Heart right ventricle (tissue), 16 donors: Measurements from ENCODE around the gene CELA2A. TPM values are rescaled to one million over a fixed set of nuclear protein-coding genes. Genes with fewer than 3 reads are reported as not detected.
"Not testable (repeated sequence)": the region's sequence is repeated elsewhere in the genome, so short reads cannot be mapped to it uniquely, and the experiment has no call there.

ENCODE experiments used
- ATAC-seq, 8 donors: fragments of 200-7000 bp; cut with Tn5 transposase; one replicate each; pipeline ENCODE4 v1.9.1; 2020; ENCODE audit warnings: mild to moderate bottlenecking in 8 of 8, moderate library complexity in 8 of 8, moderate number of reproducible peaks in 1 of 8
- DNase-seq, 2 donors: peaks; one replicate each; pipeline ENCODE4 v3.0.0-alpha.2; 2020
- H3K27ac ChIP-seq, 10 donors: fragments of 200-600 bp; sonication (generic) in 2 of 10; one replicate each; pipeline versions ENCODE4 v1.5.0 to v1.8.0; 2020 to 2022; ENCODE audit warnings: mild to moderate bottlenecking in 3 of 10
- H3K27me3 ChIP-seq, 7 donors: fragments of 200-600 bp; one replicate each; pipeline ENCODE4 v1.8.0; 2021 to 2022; ENCODE audit warnings: mild to moderate bottlenecking in 2 of 7
- H3K36me3 ChIP-seq, 9 donors: fragments of 200-600 bp; sonication (generic) in 1 of 9; one replicate each; pipeline versions ENCODE4 v1.5.0 to v1.8.0; 2020 to 2022; ENCODE audit warnings: mild to moderate bottlenecking in 2 of 9
- H3K4me1 ChIP-seq, 9 donors: fragments of 200-600 bp; sonication (generic) in 1 of 9; one replicate each; pipeline versions ENCODE4 v1.5.0 to v1.8.0; 2020 to 2022; ENCODE audit warnings: mild to moderate bottlenecking in 4 of 9
- H3K4me3 ChIP-seq, 10 donors: fragments of 200-600 bp; sonication (generic) in 2 of 10; one replicate each; pipeline versions ENCODE4 v1.5.0 to v1.8.0; 2020 to 2022; ENCODE audit warnings: mild to moderate bottlenecking in 7 of 10, moderate library complexity in 2 of 10
- H3K9me3 ChIP-seq, 11 donors: fragments of 200-600 bp in 10 of 11; sonication (generic) in 2 of 11; one replicate each; pipeline versions ENCODE4 v1.5.0 to v1.8.0; 2013 to 2022; ENCODE audit warnings: mild to moderate bottlenecking in 2 of 11, control low read depth in 1 of 11, moderate library complexity in 1 of 11
- WGBS, 2 donors: extraction: QIAGEN DNeasy Blood & Tissue Kit; methylation state at CpG; one replicate each; pipeline ENCODE4 v1.1.7; 2013; ENCODE audit warnings: inconsistent platforms in 1 of 2; 5-methylcytosine and 5-hydroxymethylcytosine counted together
- intact Hi-C, 10 donors: fragments of 100-400 bp; cut with DNase I; formaldehyde crosslinking; loops; one replicate each; pipeline versions ENCODE4 v1.11.1 to v1.14.2; 2022
- polyA plus RNA-seq, 2 donors: library from polyadenylated mRNA; stranded (reverse); fragments of 200-250 nt; gene quantifications; one replicate each; pipeline ENCODE4 v1.2.3, GENCODE V29; 2013
- total RNA-seq, 10 donors: library from RNA; stranded (reverse); fragmentation: NEBNext Ultra II Directional in 3 of 10; extraction: Animal tissue kit (Norgen Biotek cat#: 25700) in 3 of 10; gene quantifications; one replicate each; pipeline versions ENCODE4 v1.2.1 to v1.2.4, GENCODE V29; 2021 to 2023
- TF ChIP-seq, protein P1 (sequence below), 9 donors: fragments of 200-600 bp; sonication (generic) in 2 of 9; IDR thresholded peaks; one replicate each; pipeline versions ENCODE4 v1.5.0 to v1.8.0; 2021 to 2022; ENCODE audit warnings: antibody characterized with exemption in 9 of 9, mild to moderate bottlenecking in 5 of 9, moderate library complexity in 1 of 9
- donor health status: Arrhythmogenic right ventricular cardiomyopathy.
- donor health status: ischemic (EF 13 %, LVEDD 7.1; RV severe dilation, severe dysfunction).
- donor health status: healthy with polysubstance abuse.
- donor health status: DM: no; HTN: yes; CAD: no.
- donor health status: DM: no; HTN: no; CAD: no.
- donor health status: ischemic (EF 25% LVEDD 6.9; RV normal size, moderate dysfunction).
- donor health status: ischemic (EF 25% LVEDD 5.7; RV mildly dilated, moderate dysfunction).
- donor health status: healthy.
- donor health status: DM: yes; HTN: yes; CAD: no.
- donor health status: Ischemic cardiomyopathy.
- donor health status: ischemic (EF 35%, LVEDD 5.7; RV mildly dilated, moderate dysfunction).
- donor health status: nonischemic (EF 11% LVEDD 7.7; RV severe dilation, severe dysfunction).
- donor health status: DM: yes; HTN: yes; CAD: no.
- donor health status: PGD.
- donor health status: ischemic (EF 29% LVEDD 5.4; RV normal size, mild dysfunction).
- donor health status: nonischemic (EF 23%, LVEDD 6.1; RV moderate dilation, normal function).

Gene CELA2A
- total and polyA plus RNA-seq, 12 donors, result 0.09 to 1.6 (median 1.1) TPM; not detected in 4

DNA sequence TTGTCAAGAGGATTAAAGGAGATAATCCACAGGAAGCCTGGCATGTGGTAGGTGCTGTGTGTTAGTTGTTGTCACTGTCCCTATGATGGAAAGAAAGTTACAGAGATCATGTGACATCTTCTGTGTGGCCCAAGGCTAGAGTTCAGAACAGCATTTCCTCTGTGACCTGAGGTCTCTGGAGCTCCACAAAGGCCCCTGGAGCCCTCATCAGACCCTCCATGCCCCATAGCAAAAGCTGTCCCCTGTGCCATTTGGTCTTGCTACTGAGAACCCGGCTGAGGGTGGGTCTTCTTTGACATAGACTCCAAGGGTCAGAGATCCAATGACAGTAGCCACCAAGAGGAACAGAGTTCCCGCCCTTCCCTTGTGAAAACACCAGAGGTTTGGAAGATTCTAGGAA is 27.4 kb downstream of the CELA2A start:
- Histone ChIP-seq H3K4me3 (no peak overlapping the region), H3K27ac (no peak overlapping the region), H3K4me1 (peaks cover 0 to 8% (median 0%) of the 10 kb centered on the region in 9 donors), H3K36me3 (peaks cover 0 to 3% (median 0%) of the 10 kb centered on the region in 9 donors), H3K27me3 (no peaks in the 10 kb centered on the region), H3K9me3 (no peaks in the 10 kb centered on the region)
- DNase-seq (no peak), ATAC-seq (no peak)
- intact Hi-C loops, result no loop called here
- WGBS, 2 donors, result 85 to 88% methylated on average over 2 of the region's 2 CpGs
- TF ChIP-seq, protein P1, sequence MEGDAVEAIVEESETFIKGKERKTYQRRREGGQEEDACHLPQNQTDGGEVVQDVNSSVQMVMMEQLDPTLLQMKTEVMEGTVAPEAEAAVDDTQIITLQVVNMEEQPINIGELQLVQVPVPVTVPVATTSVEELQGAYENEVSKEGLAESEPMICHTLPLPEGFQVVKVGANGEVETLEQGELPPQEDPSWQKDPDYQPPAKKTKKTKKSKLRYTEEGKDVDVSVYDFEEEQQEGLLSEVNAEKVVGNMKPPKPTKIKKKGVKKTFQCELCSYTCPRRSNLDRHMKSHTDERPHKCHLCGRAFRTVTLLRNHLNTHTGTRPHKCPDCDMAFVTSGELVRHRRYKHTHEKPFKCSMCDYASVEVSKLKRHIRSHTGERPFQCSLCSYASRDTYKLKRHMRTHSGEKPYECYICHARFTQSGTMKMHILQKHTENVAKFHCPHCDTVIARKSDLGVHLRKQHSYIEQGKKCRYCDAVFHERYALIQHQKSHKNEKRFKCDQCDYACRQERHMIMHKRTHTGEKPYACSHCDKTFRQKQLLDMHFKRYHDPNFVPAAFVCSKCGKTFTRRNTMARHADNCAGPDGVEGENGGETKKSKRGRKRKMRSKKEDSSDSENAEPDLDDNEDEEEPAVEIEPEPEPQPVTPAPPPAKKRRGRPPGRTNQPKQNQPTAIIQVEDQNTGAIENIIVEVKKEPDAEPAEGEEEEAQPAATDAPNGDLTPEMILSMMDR (IDR thresholded peaks at IDR 0.05), result no peak

DNA sequence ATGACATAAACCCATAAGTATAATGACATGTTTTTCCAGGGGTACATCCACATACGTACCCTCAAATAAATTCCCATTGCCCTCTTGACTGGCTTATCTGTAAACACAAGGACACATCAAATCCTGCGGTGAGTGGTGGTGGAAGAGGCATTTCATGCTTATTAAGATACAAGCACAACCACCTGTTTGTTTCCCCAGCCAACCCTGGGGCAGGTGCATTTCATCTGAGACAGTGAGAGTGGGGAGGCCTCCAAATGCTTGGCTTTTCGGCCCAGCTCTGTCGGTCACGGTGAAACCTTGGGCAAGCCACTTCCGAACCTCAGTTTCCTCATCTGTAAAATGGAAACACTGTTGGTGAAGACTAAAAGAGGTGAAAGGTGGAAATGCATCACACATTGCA is 27.9 kb downstream of the CELA2A start:
- ATAC-seq, H3K27ac ChIP-seq, H3K4me1 ChIP-seq, H3K27me3 ChIP-seq, DNase-seq, intact Hi-C loops, H3K36me3 ChIP-seq, H3K4me3 ChIP-seq, H3K9me3 ChIP-seq: not testable (repeated sequence)
- 93 to 94% methylated on average over 6 of the region's 6 CpGs for WGBS, 2 donors

DNA sequence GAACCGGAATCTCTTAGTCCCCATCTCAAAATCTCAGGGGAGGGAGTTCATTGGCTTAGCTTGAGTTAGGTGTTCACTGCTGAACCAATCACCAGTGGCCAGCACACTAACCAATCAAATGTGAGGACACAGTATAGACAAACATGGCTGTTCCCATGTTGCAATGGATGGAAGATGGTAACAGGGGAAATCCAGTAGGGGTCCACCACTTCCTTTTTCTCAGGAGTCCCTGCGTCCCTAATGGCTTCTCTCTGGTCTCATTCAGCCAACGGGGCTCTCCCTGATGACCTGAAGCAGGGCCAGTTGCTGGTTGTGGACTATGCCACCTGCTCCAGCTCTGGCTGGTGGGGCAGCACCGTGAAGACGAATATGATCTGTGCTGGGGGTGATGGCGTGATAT is 29.1 kb downstream of the CELA2A start:
- Histone ChIP-seq H3K36me3 (peaks cover 0 to 4% (median 0%) of the 10 kb centered on the region in 9 donors), H3K4me1 (peaks cover 0 to 11% (median 0%) of the 10 kb centered on the region in 9 donors), H3K27me3 (no peaks in the 10 kb centered on the region), H3K4me3 (no peak overlapping the region), H3K27ac (no peak overlapping the region), H3K9me3 (no peaks in the 10 kb centered on the region)
- intact Hi-C loops, result no loop called here
- ATAC-seq, result no peak
- WGBS, 2 donors, result 96 to 97% methylated on average over 6 of the region's 6 CpGs
- no peak for DNase-seq
- TF ChIP-seq, protein P1 (IDR thresholded peaks at IDR 0.05), result no peak

DNA sequence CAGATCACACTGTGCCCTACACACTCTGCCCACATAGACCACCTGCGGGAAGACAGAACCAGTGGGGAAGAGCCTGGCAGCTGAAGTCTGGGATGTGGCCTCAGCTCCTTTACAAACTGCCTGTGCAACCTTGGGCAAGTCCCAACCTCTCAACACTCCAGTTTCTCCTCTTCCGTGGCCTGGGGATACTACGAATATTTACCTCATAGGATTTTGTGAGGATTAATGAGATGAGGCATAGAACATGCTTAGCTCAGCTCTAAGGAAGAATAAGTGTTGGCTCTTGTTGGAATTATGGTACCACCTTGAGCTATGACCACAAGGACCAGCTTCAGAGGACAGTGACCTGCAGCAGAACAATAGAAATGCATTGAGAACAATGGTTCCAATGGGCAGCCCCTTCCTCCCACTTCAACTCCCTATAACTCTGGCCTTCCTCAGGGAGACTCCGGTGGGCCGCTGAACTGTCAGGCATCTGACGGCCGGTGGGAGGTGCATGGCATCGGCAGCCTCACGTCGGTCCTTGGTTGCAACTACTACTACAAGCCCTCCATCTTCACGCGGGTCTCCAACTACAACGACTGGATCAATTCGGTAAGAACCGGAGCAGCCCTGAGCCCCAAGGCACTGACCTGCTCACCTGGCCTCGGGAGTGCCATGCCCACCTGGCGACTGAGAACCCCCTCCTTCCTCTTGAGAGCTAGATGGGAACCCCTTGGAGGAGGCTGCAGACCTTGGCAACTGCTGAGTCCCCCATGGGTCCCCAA is 30.5 kb downstream of the CELA2A start:
- Histone ChIP-seq H3K4me1 (peaks cover 0 to 14% (median 1%) of the 10 kb centered on the region in 9 donors), H3K36me3 (peaks cover 0 to 18% (median 0%) of the 10 kb centered on the region in 9 donors)
- H3K27me3 ChIP-seq, intact Hi-C loops, H3K27ac ChIP-seq, H3K4me3 ChIP-seq, DNase-seq, ATAC-seq, H3K9me3 ChIP-seq: not testable (repeated sequence)
- 94 to 97% methylated on average over 17 of the region's 17 CpGs for WGBS, 2 donors

DNA sequence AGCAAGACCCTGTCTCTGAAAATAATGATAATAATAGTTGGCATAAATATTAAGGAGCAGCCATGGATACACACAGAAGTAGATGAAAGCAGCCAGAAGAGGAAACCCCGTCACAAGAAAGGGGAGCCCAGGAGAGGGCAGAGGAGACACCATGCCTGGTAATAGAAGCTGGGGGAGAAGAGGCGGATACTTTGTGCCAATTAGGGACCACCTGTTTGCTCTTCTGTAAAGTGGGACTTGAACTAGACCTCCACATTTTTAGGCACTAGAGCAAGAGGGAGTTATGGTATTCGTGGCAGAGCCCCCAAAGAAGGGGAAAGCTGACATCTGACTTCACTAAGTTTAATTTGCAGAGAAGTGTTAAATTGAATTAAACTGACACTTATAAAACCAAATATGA is 31.8 kb downstream of the CELA2A start:
- Histone ChIP-seq H3K9me3 (no peaks in the 10 kb centered on the region), H3K27ac (no peak overlapping the region), H3K4me3 (no peak overlapping the region), H3K4me1 (peaks cover 0 to 27% (median 5%) of the 10 kb centered on the region in 9 donors), H3K36me3 (peaks cover 0 to 26% (median 4%) of the 10 kb centered on the region in 9 donors), H3K27me3 (no peaks in the 10 kb centered on the region)
- intact Hi-C loops, result no loop called here
- TF ChIP-seq, protein P1 (IDR thresholded peaks at IDR 0.05), result no peak
- 96 to 99% methylated on average over 3 of the region's 3 CpGs for WGBS, 2 donors
- DNase-seq (no peak), ATAC-seq (no peak)
